ENCODE data around the gene COX6A1.

DNA sequence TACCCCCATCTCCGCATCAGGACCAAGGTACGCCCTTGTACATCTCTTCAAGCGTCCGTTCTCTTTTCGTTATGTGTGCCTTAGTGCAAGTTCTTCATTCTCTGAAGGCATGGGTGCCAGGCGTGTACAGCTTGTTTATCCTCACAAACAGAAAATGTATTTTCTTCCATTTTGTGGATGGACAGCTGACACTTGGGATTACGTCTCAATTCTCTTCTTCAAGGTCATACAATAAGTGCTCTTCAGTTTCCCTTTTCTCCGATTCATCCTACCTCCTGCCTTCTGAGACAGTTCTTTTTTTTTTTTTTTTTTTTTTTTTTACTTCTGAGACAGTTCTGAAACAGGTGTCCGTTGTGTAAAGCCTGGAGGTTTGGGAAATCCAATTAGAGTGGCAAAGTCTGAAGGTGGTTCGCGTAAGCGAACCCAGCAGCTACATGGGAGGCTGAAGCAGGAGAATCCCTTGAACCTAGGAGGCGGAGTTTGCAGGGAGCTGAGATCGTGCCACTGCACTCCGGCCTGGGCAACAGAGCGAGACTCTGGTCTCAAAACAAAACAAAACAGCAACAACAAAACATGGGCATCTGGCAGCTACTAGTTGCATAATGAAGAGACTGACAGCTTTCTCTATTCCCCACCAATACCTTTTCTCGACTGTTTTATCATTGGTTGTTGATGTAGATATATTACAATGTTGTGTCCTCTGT lies 734 bp downstream of the COX6A1 start:
- TF ChIP-seq, protein P1, sequence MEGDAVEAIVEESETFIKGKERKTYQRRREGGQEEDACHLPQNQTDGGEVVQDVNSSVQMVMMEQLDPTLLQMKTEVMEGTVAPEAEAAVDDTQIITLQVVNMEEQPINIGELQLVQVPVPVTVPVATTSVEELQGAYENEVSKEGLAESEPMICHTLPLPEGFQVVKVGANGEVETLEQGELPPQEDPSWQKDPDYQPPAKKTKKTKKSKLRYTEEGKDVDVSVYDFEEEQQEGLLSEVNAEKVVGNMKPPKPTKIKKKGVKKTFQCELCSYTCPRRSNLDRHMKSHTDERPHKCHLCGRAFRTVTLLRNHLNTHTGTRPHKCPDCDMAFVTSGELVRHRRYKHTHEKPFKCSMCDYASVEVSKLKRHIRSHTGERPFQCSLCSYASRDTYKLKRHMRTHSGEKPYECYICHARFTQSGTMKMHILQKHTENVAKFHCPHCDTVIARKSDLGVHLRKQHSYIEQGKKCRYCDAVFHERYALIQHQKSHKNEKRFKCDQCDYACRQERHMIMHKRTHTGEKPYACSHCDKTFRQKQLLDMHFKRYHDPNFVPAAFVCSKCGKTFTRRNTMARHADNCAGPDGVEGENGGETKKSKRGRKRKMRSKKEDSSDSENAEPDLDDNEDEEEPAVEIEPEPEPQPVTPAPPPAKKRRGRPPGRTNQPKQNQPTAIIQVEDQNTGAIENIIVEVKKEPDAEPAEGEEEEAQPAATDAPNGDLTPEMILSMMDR (IDR thresholded peaks at IDR 0.05): no peak
- TF ChIP-seq POLR2A (IDR thresholded peaks at IDR 0.05): no peak

All from testis (tissue), 2 donors.